AG08396 (cell line): ENCODE results near the gene HOXA6.

Experiments
- DNase-seq: peaks from one replicate; pipeline ENCODE4 v3.0.0; 2012; ENCODE audit warnings: low spot score, mixed read lengths

HOXA6 gene

DNA sequence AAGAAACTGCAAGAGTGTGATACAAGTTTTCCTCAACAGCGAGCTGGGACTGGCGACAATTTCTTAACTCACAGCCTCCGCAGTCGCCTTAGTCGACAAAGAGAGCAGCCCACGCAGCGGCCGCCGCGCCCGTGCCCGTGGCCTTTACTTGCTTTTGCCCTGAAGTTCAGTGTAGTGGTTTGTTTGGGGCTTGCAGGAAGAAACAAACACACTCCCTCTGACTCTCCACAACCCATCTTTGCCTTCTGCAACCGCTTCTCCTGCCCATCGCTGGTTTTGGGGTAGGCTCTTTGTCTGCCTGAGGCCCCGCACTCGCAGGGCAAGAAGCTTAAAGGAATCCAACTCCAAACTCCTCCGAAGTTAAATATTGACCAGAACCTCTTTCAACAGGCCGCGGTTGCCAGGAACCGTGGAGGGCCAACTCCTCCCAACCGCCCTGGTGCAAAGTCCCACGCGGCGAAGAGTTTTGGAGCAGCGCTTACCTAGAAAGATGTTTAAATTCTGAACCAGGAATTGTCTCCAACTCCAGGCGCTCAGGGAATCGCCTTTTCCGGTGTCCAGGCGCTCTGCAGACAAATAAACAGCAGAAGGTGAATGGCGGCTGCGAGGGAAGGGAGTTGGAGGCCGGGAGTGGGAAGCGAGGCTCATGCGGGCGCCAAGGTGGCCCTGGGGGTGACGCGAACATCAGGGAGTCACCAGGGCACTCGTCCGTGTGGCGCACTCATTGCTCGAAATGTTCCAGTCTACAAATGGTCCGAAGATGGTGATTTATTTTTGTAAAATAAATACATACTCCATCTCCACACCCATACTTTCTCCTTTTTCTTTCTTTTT lies 25.3 kb downstream of the HOXA6 start:
- no peak for DNase-seq

DNA sequence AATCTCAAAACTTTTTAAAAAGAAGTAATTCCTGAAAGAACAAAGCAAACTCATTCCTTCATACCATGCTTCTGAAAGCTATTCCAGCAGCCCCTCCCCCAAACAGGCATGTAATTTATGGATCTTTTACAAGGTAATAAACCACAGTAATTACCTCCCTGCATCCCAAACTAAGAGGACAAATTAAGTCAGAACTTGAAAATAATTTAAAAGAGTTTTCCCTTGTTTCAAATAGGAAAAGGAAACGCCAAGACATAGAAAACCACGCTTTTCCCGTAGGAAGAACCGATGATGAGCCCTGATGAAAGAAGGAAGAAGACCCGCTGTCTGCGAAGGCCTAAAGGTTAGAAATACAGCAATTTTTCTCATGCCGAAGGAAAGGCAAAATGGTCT lies 25.9 kb downstream of the HOXA6 start:
- no peak for DNase-seq

DNA sequence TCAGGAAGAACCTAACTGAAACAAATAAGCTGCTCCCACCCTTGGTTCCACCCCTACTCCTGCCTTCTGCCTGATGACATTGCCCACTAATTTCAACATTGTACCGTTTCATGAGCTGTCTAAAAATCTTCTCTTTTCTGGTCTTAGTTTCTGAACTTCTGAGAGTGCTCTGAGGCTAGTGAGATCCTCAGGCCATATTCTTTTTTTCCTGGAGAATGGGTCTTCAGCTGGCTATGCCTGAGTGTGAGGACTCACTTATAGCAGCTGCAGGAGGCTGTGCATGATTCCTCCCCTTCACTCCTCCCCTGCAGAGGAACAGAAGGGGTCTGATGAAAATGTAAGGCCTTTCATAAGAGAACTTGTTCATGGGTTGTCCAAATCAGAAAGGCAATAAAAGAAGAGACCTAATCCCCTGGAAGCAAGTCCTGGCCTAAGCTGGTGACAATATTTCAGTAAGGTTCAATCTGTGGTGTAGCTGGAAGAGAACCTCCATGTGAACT lies 28.1 kb downstream of the HOXA6 start:
- DNase-seq, result no peak

DNA sequence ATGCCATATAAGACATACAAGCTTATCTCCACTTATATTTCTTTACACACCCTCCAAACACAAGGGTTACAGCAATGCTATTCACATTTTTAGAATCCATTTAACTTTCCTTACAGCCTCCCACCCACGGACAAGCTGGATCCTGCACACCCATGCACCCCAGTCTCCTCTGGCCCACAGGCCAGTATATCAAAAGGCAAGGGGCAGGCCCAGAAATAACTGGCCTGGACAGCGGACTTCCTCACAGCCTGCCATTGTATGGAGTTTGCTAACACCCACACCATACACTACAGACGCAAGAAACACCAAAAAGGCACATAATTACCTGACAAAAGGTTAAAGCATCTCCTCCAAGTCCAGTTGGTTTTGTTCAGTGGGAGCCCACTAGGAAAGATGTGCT lies 29.0 kb downstream of the HOXA6 start:
- DNase-seq, result no peak

DNA sequence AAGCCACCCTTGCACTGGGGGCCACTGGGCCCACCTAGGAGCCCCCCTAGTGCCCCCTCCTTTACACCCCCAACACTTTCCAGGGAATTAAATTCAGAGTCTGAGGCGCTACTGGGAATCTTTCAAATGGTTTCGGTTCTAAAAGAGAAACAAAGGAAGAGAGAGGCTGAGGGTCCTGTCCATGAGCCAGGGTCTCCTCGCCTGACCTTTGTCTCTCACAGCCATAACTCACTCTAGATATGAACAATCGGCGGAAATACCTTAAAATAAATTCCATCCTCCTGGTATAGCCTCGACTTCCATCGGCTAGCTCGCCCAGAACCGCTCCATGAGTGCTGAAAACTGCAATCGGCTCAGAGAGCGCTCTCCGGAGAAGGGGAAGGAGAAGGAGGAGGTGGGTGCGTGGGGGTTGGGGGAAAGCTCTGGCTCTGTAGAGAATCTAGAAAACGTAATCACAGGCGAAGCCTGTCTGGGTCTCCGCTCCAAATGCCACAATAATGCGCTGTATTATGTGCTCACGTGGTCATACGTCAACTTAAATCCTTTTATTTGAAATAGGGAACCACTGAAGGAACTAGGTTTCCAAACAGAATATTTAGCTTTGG lies 29.6 kb downstream of the HOXA6 start:
- no peak for DNase-seq

DNA sequence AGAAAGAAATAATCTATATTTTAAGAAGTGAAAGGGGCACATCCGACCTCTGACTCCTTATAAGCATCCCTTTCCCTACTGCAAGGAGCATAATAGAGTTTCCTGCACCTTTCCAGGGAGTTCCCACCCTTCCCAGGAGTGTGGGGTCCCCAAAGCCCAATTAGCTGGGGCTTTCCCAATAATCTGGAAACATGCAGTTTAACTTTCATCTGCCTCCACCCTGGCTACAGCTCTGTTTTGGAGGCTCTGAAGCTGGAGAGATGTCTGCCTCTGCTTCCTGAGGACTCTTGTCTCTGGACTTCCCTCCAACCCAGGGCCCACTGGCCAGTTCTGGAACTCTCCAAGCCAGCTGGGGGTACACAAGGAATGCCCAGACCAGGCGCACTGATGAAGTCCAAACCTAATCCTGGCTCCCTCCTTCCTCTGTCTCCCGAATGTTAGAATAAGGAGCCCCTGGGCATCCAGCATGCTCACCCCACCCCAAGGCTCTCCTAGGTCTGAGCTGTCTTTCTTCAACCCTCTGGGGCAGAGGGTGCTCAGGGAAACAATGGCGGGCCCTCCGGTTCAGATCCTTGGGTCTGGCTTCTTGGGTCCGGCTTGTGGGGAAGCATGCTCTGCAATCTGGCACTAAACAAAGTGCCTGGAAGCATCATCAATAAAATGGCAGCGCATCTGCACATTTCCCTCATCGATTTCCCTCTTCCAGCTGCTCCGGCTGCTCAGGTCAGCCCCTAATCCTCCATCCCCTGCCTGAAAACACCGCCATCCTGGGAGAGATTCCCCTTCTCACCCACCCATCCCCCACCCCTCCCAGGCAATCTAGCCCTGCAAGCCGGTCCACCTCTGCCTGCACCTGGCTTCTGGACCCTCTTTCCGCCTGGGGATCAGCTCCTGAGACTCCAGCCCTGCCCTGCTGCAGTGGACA lies 30.4 kb downstream of the HOXA6 start:
- no peak for DNase-seq

DNA sequence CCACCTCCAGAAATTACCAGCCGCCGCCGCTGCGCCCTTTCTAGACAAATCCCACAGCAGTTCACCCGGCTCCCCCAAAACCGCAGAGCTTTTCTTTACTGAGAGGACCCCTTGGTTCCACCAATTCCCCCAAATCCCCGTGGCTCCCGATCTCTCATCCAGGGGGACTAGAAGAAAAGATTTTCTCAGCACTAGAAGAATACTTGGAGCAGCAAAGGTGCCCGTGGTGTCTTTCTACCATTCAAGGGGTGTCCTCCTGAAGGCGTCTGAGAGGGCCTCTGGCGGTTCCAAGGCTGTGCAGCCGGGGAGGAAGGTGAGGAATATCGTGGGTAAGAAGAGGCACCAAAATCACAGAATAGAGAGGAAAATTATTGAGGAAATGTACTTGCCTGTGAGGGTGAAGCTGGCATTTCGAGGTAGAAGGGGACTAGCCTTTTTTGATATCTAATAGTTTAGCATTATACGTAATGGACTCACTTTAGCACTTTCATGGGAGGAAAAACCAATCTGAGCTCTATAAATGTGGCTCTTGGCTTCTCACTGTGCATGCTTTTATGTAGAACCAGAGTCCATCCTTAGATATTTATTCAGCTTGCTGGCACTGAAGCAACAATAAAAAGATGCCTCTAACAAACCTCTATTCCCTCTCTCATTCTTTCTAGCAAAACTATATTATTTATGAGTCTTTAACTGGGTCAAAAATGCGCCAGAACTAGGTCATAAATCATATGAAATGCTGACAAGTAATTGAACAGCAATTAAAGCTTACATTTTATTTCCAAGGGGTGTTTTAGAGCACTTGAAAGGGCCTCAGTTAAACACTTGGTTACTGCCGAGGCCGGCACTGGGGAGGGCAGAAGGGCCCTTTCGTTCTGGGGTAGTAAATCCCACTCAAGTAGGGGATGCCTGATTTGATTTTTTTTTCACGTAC lies 31.3 kb downstream of the HOXA6 start:
- DNase-seq, result no peak

DNA sequence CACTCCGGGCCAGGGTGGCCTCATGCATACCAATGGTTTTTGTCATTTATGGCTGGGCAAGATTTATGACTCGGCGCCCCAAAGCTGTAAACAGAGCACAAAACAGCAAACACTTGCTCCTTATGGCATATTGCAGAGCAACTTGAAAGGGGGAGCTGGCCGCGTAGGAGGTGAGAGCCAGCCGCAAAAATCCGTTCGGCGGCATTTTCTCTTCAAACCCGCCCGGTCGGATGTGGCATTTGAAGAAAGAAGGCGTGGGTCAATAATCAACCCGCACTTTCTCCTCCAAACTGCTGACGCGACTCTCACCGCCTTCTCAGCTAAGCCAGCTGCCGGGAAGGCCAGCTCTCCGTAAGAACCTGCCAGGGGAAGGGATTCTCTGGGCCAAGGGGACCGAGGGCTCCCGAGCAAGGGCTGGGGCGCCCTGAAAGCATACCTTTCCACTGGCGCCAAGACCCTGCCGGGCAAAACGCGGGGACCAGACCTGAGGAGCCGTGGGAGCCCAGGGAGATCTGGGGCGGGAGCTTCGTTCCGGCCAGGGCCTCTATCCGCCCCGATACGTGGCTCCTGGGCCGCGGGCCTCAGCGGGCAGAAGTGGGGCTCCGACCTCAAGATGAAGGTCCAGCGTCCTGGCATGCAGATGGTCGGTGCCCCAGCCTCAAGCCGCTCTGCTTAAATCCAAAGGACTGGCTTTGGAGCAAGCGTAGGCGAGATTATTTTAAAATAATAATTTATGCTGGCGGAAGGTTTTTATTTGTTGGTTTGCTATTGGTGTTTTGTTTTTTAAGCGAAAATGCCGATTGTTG lies 32.1 kb downstream of the HOXA6 start:
- peak; percentile 82 for DNase-seq

DNA sequence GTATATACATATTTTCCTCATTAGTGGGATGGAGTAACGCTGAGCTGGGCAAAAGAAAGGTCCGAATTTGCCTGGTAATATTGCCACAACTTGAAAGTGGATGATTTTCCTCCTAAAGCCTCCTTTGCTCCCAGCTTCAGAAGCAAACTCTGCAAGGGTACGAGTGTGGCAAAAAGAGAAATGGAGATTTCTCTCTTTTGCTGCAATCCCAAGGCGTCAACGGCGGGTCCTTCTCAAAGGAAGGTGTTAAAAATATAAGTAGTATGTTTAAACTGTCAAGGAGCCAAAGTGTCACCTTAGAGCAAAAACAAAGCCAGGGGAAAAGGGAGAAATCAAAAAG lies 32.7 kb downstream of the HOXA6 start:
- no peak for DNase-seq

DNA sequence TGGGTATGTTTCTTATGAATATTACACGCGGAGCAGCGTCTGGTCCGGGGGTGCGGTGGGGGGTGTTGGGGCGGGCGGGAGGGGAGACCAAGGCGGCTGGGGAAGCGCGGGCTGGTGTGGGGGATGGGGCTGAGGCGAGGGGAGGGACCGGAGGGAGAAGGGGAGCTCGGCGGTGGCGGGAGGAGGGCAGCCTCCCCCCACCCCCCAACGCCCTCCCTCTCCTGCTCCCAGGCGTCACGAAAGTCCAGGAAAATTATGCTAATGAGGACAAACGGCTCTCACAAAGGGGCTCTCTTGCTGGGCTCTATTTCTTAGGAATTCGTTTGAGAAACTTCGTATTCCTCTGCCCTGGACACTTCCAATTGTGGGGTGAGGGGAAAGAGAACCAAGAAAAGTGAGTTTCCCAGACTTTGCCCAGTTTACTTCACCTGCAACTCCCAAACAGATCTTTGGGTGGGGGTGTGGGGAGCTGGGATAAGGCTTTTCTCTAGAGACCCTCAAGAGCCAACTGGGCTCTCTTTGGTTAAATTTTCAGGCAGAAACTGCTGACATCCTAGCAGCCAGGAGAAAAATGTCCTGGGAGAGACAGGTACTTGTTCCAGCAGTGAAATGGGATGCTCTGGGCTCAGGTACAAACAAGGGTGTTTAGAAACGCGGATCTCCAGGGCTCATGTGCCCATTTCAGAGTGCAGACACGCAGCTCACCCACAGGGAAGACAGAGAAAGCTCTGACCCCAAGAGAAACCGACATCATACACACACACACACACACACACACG lies 33.4 kb downstream of the HOXA6 start:
- peak; percentile 44 for DNase-seq

DNA sequence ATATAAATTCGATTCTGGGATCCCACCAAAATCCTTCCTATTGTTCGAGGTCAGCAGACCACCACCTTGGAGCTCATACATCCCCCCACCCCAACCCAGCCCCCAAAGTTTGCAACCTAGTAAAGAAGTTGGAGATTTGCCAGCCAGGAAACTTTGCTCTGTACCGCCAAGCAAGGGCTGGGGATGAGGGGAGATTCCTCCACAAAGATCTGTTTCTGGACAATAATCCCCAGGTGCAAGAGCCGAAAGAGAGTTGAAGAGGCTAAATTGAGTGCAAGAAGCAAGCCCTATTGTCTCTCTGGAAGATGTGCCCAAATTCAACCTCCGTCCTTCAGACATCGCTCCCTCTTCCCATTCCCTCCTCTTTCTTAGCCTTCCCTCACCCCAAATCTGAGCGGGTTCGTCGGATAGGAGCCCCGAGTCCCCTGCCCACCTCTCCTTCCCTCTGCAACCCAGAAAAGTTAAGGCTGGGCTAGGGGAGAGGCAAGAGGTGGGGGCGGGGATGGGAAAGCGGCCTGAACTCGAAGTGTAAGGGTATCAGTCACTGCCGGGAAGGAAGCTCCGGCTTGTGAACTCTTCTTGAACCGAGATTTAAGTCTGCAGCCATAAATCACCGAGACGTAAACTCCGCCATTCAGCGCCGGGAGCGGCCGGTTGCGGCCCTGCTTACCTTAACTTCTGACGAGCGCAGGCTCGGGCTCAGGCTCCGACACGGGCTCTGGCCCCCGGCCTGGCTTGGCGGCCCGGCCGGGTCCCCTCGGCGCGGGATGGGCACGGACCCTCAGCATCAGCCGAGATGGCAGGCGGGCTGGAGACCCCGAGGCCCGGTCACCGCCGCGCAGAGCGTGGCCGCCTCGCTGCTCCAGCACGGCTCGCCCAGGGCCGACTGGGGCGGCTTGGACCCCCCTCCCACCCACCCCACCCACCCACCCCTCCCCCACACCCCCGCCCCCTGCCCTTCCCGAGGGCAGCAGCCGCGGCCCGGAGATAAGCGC lies 34.3 kb downstream of the HOXA6 start:
- peak; percentile 71 for DNase-seq

DNA sequence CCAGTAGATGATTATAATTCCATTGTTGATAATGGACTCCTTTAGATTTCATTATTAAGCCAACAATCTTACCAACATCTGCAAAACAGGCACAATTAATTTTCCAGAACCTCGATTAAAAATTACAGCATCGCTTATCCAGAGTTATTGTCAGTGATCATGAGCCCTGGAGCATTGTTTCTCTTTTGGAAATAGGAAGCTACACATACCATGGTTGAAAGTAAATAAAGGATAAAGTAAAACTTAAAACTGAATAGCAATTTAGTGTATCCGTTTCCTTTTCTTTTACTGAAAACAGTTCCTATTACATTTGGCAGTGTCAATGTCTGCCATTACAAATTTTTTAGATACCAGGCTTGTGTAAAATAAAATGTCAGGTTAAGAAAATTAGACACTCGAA lies 35.2 kb downstream of the HOXA6 start:
- DNase-seq, result no peak

DNA sequence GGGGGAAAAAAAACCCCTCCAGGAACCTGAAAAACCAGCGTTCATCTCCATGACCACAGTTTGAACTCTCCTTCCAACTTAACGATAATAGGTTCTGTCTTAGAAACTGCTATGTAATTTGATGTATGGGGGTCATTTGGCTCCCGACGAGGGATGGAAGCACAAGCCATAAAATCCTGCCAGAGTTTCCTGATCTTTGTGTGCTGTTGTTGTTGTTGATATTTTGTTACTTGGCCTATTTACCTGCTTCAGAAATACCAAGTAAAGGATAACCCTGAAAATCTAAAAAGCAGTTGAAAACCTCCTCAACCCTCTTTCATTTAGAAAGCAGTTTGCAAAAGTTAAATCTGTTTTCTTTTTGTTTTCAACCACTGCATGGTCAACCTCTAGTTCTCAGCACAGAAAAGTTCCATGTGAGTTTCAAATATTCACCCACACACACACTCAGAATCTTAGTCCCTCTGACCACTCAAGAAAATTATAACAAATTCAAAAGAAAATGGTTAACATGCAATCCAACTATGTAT lies 35.8 kb downstream of the HOXA6 start:
- no peak for DNase-seq

DNA sequence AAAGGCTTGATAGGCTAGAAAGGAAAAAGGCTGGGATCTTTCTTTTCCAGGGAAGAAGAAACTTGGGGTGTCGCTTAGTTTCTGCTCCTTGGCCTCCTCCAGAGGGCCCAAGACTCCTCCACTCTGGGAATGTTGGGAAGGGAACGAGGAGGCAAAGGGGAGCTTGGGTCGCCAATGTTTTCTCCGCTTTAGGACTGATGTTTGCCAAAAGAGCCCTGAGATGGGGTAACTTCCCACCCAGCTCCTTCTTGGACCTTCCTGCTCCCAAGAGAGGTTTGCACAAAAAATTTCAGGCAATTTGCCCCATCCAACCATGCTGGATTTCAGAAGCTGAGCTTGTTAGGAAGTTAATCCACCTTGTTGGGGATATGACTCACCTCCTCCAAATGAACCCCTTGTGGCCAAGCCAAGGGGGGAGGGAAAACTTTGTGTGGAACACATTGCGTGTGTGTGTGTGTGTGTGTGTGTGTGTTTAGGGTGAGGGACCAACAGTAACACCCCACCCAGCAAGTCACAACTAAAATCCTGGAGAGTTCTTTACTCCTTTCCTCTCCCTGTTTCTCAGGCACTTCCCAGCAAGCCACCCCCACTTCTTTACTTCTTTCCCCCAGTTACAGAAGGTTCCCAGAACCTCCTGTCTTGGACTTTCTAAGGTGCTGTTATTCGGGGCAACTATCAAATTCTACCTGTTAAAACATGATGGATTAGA lies 36.4 kb downstream of the HOXA6 start:
- DNase-seq, result peak; percentile 61

DNA sequence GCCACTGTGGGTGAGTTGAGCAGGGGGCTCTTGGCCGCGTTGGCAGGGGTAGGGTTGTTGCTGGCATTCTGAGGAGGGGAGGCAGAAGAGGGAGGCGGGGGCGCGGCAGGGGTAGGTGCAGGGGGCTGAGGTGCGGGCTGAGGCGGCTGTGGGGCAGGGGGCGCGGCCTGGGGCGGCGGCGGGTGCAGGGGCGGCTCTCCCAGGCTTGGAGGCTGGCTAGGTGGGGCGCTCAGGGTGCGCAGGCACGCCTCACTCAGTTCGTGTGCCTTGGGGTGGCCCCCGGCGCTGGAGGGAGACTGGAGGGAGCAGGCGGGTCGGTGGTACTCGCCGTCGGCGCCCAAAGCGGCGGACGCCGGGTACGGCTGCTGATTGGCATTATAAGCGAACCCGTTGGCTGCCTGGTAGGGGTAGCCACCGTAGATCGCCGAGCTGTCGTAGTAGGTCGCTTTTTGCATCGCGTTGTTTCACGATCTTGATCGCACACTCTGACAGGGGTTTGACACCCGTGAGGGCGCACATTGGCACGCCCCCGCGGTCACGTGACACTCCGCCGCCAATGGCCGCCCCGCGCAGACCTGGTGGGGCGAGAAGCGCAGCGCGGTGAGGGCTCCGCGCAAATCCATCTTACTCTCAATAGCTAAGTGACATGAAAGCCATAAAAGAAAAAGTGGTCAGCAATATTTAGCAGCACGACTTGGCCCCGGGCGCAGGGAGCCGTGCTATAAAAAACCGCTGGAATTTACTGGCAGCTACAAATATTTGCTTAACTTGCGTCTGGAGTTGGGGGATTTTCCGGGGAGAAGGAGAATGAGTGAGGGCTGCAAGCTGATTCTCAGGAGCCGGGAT lies 37.2 kb downstream of the HOXA6 start:
- DNase-seq, result peak; percentile 85

DNA sequence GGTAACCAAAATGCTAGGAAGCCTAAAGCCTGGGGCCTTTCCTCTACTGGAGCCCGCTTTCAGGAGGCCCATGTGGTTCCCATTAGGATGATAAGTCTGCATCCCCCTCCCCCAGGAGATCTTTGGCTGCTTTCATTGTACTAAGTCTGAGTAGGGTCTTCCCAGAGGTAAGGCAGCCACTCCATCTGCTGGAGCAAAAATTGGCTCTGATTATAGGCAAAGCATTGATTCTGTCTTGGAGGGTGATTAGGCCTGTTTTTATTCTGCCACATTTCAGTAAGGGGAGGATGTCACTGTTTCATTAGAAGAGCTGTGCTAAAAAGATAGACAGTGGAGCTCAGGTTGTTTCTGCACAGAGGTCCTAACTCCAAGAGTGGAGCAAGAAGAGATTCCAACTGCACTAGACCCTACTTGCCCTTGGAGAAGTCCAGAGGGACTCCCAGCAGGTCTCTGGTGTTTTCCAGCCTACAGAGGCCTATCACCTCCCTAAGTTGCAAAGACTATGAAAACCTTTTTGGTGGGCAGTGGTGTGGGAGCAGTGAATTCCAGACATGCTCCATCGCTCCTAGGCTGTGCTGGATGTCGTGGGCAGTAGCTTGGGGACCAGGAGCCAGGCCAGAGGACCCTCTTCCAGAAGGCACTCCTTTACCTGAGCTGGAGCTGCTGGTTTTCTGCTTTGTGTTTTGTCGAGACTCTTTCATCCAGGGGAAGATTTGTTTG lies 37.9 kb downstream of the HOXA6 start:
- DNase-seq, result no peak
